NCI-H146 treated with DMSO at 0.1 percent for 48 hours (cell line): ENCODE data around the gene ZKSCAN2.

Source experiments
- DNase-seq: peaks from one replicate; lab custom pipeline; 2025; ENCODE audit not compliant: unreplicated experiment; lab: John Stamatoyannopoulos, UW

ZKSCAN2 gene

GRCh38 chr16:25224731-25225319 is 32.8 kb downstream of the ZKSCAN2 start:
- DNase-seq = no peak

GRCh38 chr16:25223964-25224363 is 33.7 kb downstream of the ZKSCAN2 start:
- DNase-seq = no peak

GRCh38 chr16:25222959-25223358 is 34.7 kb downstream of the ZKSCAN2 start:
- no peak for DNase-seq

GRCh38 chr16:25219070-25219737 is 38.4 kb downstream of the ZKSCAN2 start:
- no peak for DNase-seq

GRCh38 chr16:25217921-25218320 is 39.7 kb downstream of the ZKSCAN2 start:
- DNase-seq = no peak

- DNase-seq = no peak
These were observed 40.5 kb downstream of the ZKSCAN2 start for GRCh38 chr16:25217112-25217511.

GRCh38 chr16:25213709-25214397 is 43.8 kb downstream of the ZKSCAN2 start:
- no peak for DNase-seq

GRCh38 chr16:25212636-25213035 is 45.0 kb downstream of the ZKSCAN2 start:
- DNase-seq = no peak

GRCh38 chr16:25210758-25211157 is 46.9 kb downstream of the ZKSCAN2 start:
- DNase-seq = no peak

- DNase-seq = no peak
These were observed 58.2 kb downstream of the ZKSCAN2 start for GRCh38 chr16:25199457-25199856.

- DNase-seq = no peak
These were observed 59.6 kb downstream of the ZKSCAN2 start for GRCh38 chr16:25198021-25198420.

GRCh38 chr16:25194273-25194878 is 63.3 kb downstream of the ZKSCAN2 start:
- DNase-seq = no peak

GRCh38 chr16:25192096-25192495 is 65.5 kb downstream of the ZKSCAN2 start:
- DNase-seq = no peak

- no peak for DNase-seq
These were observed 68.3 kb downstream of the ZKSCAN2 start for GRCh38 chr16:25189305-25189704.

GRCh38 chr16:25187491-25187795 is 70.2 kb downstream of the ZKSCAN2 start:
- no peak for DNase-seq
